HEK293T (cell line): ENCODE measurements around the gene CHML.
A peak's percentile ranks its signal among the peaks of the same experiment; 100 is the strongest.

Source experiments
- CTCF ChIA-PET: fragments of 350-600 bp; formaldehyde crosslinking; extraction: SDS; loops from one replicate; lab custom pipeline; 2021; ENCODE audit warnings: antibody characterized with exemption, inconsistent platforms; lab: Yijun Ruan, JAX
- POLR2A ChIA-PET: fragments of 350-600 bp; formaldehyde crosslinking; extraction: SDS; loops from one replicate; lab custom pipeline; 2020; ENCODE audit warnings: antibody characterized with exemption, inconsistent platforms; lab: Yijun Ruan, JAX
- DNase-seq: peaks from one replicate; pipeline ENCODE4 v3.0.0; 2012; ENCODE audit warnings: mixed read lengths; ENCODE audit errors: extremely low spot score
- ARNT ChIP-seq: fragments of 450-650 bp; IDR thresholded peaks from 2 replicates; pipeline ENCODE4 v1.6.1; 2017; ENCODE audit warnings: mild to moderate bottlenecking
- BHLHE40 ChIP-seq: fragments of 450-650 bp; IDR thresholded peaks from 2 replicates; pipeline ENCODE4 v1.6.1; 2016; ENCODE audit warnings: mild to moderate bottlenecking, moderate library complexity, borderline replicate concordance
- CTBP1 ChIP-seq: fragments of 450-650 bp; IDR thresholded peaks from 2 replicates; pipeline ENCODE4 v1.6.1; 2016; ENCODE audit warnings: borderline replicate concordance
- ELF4 ChIP-seq: fragments of 450-650 bp; IDR thresholded peaks from 2 replicates; pipeline ENCODE4 v1.6.1; 2017; ENCODE audit warnings: antibody characterized with exemption
- FOXA1 ChIP-seq: fragments of 450-650 bp; IDR thresholded peaks from 2 replicates; pipeline ENCODE4 v1.6.1; 2016; ENCODE audit warnings: mild to moderate bottlenecking
- FOXK2 ChIP-seq: fragments of 450-650 bp; IDR thresholded peaks from 2 replicates; pipeline ENCODE4 v1.6.1; 2016; ENCODE audit warnings: mild to moderate bottlenecking
- FOXM1 ChIP-seq: fragments of 450-650 bp; IDR thresholded peaks from 2 replicates; pipeline ENCODE4 v1.6.1; 2017; ENCODE audit warnings: mild to moderate bottlenecking, borderline replicate concordance
- HDGF ChIP-seq: fragments of 450-650 bp; IDR thresholded peaks from 2 replicates; pipeline ENCODE4 v1.6.1; 2017; ENCODE audit warnings: antibody characterized with exemption, borderline replicate concordance
- L3MBTL2 ChIP-seq: fragments of 450-650 bp; conservative IDR thresholded peaks from 2 replicates; pipeline ENCODE4 v1.6.1; 2016; ENCODE audit warnings: mild to moderate bottlenecking
- LEF1 ChIP-seq: fragments of 450-650 bp; IDR thresholded peaks from 2 replicates; pipeline ENCODE4 v1.6.1; 2017; ENCODE audit warnings: mild to moderate bottlenecking, borderline replicate concordance
- NFRKB ChIP-seq: fragments of 450-650 bp; IDR thresholded peaks from 2 replicates; pipeline ENCODE4 v1.6.1; 2016; ENCODE audit warnings: mild to moderate bottlenecking, moderate library complexity
- PKNOX1 ChIP-seq: fragments of 450-650 bp; IDR thresholded peaks from 2 replicates; pipeline ENCODE4 v1.6.1; 2016
- SP1 ChIP-seq: fragments of 450-650 bp; IDR thresholded peaks from 2 replicates; pipeline ENCODE4 v1.6.1; 2017
- SUZ12 ChIP-seq: fragments of 450-650 bp; IDR thresholded peaks from 2 replicates; pipeline ENCODE4 v1.6.1; 2016; ENCODE audit warnings: mild to moderate bottlenecking
- TARDBP ChIP-seq: fragments of 450-650 bp; IDR thresholded peaks from 2 replicates; pipeline ENCODE4 v1.6.1; 2016
- ZNF384 ChIP-seq: fragments of 450-650 bp; IDR thresholded peaks from 2 replicates; pipeline ENCODE4 v1.6.1; 2016

Gene CHML

GRCh38 chr1:241641773-241642592, 1.8 kb upstream of the CHML start:
- DNase-seq, result no peak
- ChIA-PET POLR2A (no interaction called here), CTCF (interaction anchor here (0.7 kb wide), 1 partner anchor 18 kb away, joined by 7 read pairs; no protein-coding TSS in a partner anchor)
- no peak for TF ChIP-seq FOXK2
- TF ChIP-seq SUZ12, result no peak
- TF ChIP-seq ARNT, result no peak
- TF ChIP-seq HDGF, result no peak
- no peak for TF ChIP-seq L3MBTL2

- TF ChIP-seq ZNF384 (no peak), ELF4 (no peak), HDGF (no peak), SP1 (no peak), SUZ12 (no peak), NFRKB (no peak), L3MBTL2 (peak; percentile 18; the same call in 1 of the 2 replicates), CTBP1 (no peak), FOXM1 (no peak), PKNOX1 (0 out of 2 replicates have a peak, but pooled peaks have one; percentile 33), FOXK2 (no peak)
- ChIA-PET POLR2A (interaction anchor here (0.8 to 1.4 kb wide), 11 partner anchors 8 to 1615 kb away, joined by 3 to 10 read pairs (median 4); partner anchors contain the start of gene SDCCAG8), CTCF (interaction anchor here (0.6 to 1.6 kb wide), 2 partner anchors 13 to 1533 kb away, joined by 4 to 6 read pairs; no protein-coding TSS in a partner anchor)
- DNase-seq, result no peak
Measured at GRCh38 chr1:241640867-241641622, 876 bp upstream of the CHML start.

GRCh38 chr1:241639623-241640148, 483 bp downstream of the CHML start:
- ChIA-PET CTCF (interaction anchor here (1.6 kb wide), 1 partner anchor 12 kb away, joined by 4 read pairs; no protein-coding TSS in a partner anchor), POLR2A (interaction anchor here (0.6 to 1.5 kb wide), 13 partner anchors 9 to 1616 kb away, joined by 3 to 10 read pairs (median 4); partner anchors contain the start of genes EXO1 and SDCCAG8)
- DNase-seq, result peak; percentile 68
- no peak for TF ChIP-seq FOXK2
- no peak for TF ChIP-seq FOXM1
- TF ChIP-seq L3MBTL2, result no peak
- no peak for TF ChIP-seq BHLHE40
- TF ChIP-seq ARNT, result no peak
- TF ChIP-seq LEF1, result no peak
- TF ChIP-seq ELF4, result no peak
- TF ChIP-seq TARDBP, result no peak
- no peak for TF ChIP-seq NFRKB
- TF ChIP-seq HDGF, result no peak
- TF ChIP-seq FOXA1, result no peak
- no peak for TF ChIP-seq ZNF384
- no peak for TF ChIP-seq PKNOX1
- TF ChIP-seq SP1, result no peak
- no peak for TF ChIP-seq SUZ12
- no peak for TF ChIP-seq CTBP1

- DNase-seq, result no peak
- ChIA-PET CTCF (no interaction called here), POLR2A (interaction anchor here (1.0 to 1.5 kb wide), 2 partner anchors 203 to 209 kb away, joined by 3 to 4 read pairs; partner anchors contain the start of gene EXO1)
- no peak for TF ChIP-seq BHLHE40
- TF ChIP-seq L3MBTL2, result peak; percentile 76
Measured at GRCh38 chr1:241638909-241639622, 1.1 kb downstream of the CHML start.

GRCh38 chr1:241638099-241638682, 2.0 kb downstream of the CHML start:
- no peak for TF ChIP-seq LEF1
- no peak for TF ChIP-seq BHLHE40
- no peak for TF ChIP-seq NFRKB
- no peak for TF ChIP-seq FOXK2
- no peak for TF ChIP-seq FOXM1
- TF ChIP-seq FOXA1, result no peak
- TF ChIP-seq CTBP1, result no peak
- TF ChIP-seq TARDBP, result no peak
- ChIA-PET POLR2A (interaction anchor here (1.0 to 1.5 kb wide), 2 partner anchors 204 to 210 kb away, joined by 3 to 4 read pairs; partner anchors contain the start of gene EXO1), CTCF (interaction anchor here (0.9 to 1.1 kb wide), 2 partner anchors 11 to 12 kb away, joined by 4 to 6 read pairs; no protein-coding TSS in a partner anchor)
- DNase-seq, result no peak
